Upper lobe of left lung (tissue), 4 donors: ENCODE results near the gene CSF2.

Source experiments
- EP300 ChIP-seq, 4 donors: sonication (generic); formaldehyde crosslinking; IDR thresholded peaks; one replicate each; pipeline ENCODE4 v1.5.1; 2017; ENCODE audit warnings: antibody characterized with exemption in 4 of 4, control low read depth in 2 of 4
- POLR2A ChIP-seq, 4 donors: fragments of 450-650 bp; IDR thresholded peaks; one replicate each; pipeline ENCODE4 v1.5.1; 2016 to 2017; ENCODE audit warnings: antibody characterized with exemption in 4 of 4, mild to moderate bottlenecking in 2 of 4
- POLR2AphosphoS5 ChIP-seq, 2 donors: sonication (generic); formaldehyde crosslinking; IDR thresholded peaks; one replicate each; pipeline ENCODE4 v1.5.1; 2017; ENCODE audit warnings: antibody characterized with exemption in 2 of 2
- TF ChIP-seq, protein P1 (sequence below), 6 experiments: fragments of 450-650 bp in 4 of 6; fragments of 200-600 bp in 2 of 6; sonication (generic) in 2 of 6; IDR thresholded peaks; one replicate each; pipeline ENCODE4 v1.5.1; 2016 to 2019; ENCODE audit warnings: antibody characterized with exemption in 6 of 6

DNA sequence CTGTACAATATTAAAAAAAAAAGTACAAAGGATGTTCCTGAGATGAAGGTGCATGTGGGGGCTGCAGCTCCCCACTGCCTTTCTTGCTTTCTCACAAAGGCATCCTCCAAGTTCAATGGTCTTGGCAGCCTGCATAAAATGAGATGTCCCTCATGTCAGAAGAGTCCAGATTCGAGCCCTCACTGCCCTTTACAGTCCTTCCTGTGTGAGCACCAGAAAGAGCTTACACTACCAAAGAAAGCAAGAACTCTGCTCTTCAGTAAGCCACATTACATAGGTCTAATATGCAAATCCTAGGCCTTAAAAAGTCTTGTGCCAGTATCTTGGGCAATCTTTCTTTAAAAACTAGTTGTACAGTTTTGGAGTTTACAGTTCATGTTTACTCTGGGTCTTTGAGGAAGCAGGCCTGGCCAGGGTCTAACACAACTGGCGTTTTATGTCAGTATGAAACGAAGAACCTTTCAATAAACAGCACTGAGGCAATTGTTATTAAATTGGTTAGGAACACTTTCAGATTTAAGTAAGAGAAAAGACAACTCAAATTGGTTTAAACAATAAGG lies 36.0 kb downstream of the CSF2 start:
- TF ChIP-seq, protein P1, sequence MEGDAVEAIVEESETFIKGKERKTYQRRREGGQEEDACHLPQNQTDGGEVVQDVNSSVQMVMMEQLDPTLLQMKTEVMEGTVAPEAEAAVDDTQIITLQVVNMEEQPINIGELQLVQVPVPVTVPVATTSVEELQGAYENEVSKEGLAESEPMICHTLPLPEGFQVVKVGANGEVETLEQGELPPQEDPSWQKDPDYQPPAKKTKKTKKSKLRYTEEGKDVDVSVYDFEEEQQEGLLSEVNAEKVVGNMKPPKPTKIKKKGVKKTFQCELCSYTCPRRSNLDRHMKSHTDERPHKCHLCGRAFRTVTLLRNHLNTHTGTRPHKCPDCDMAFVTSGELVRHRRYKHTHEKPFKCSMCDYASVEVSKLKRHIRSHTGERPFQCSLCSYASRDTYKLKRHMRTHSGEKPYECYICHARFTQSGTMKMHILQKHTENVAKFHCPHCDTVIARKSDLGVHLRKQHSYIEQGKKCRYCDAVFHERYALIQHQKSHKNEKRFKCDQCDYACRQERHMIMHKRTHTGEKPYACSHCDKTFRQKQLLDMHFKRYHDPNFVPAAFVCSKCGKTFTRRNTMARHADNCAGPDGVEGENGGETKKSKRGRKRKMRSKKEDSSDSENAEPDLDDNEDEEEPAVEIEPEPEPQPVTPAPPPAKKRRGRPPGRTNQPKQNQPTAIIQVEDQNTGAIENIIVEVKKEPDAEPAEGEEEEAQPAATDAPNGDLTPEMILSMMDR (IDR thresholded peaks at IDR 0.05): no peak
- no peak for TF ChIP-seq POLR2AphosphoS5 (IDR thresholded peaks at IDR 0.05)
- TF ChIP-seq EP300 (IDR thresholded peaks at IDR 0.05): no peak
- TF ChIP-seq POLR2A (IDR thresholded peaks at IDR 0.05): no peak
